HCT116 (cell line): Measurements from ENCODE around the gene OPN4. TPM values are rescaled to one million over a fixed set of nuclear protein-coding genes. Genes with fewer than 3 reads are reported as not detected.

ENCODE experiments used
- ATAC-seq: fragments of 200-7000 bp; cut with Tn5 transposase; 2 replicates; pipeline ENCODE4 v1.9.1; 2020; ENCODE audit warnings: mild to moderate bottlenecking, moderate library complexity
- BruUV-seq: library from RNA; stranded (reverse); fragments of 400-500 nt; replicated peaks from 2 replicates; lab custom pipeline; 2021; lab: Mats Ljungman, UMichigan
- CTCF ChIA-PET: fragments of 300-600 bp; sonication (Branson Sonifier 250); formaldehyde crosslinking; loops from one replicate; lab custom pipeline; 2021; ENCODE audit warnings: antibody characterized with exemption; lab: Charles Lee
- POLR2A ChIA-PET: fragments of 300-600, 350-600 bp; sonication (Branson Sonifier 250); formaldehyde crosslinking; loops from one replicate; lab custom pipeline; 2021; ENCODE audit warnings: antibody characterized with exemption; lab: Charles Lee
- RAD21 ChIA-PET, 2 experiments: fragments of 300-600 bp; sonication (Branson Sonifier 250); formaldehyde crosslinking; loops; one replicate each; lab custom pipeline; 2023; ENCODE audit warnings: low total read pairs in 2 of 2; ENCODE audit not compliant: uncharacterized antibody in 2 of 2, unreplicated experiment in 2 of 2, low non-redundant PET in 1 of 2; lab: Charles Lee
- DNase-seq: peaks from one replicate; pipeline ENCODE4 v3.0.0-alpha.2; 2010; ENCODE audit warnings: low read depth, low spot score
- H2AFZ ChIP-seq: fragments of 200-600 bp; shearing (Covaris generic), sonication (generic); 2 replicates; pipeline ENCODE4 v1.6.1; 2017; ENCODE audit warnings: low read depth, mixed run types, mixed read lengths, antibody characterized with exemption, low read length; ENCODE audit not compliant: poor library complexity, severe bottlenecking
- H3K27ac ChIP-seq: 2 replicates; pipeline ENCODE4 v1.5.1; 2012; ENCODE audit warnings: low read depth, low read length
- H3K27me3 ChIP-seq: fragments of 200-600 bp; sonication (generic); 2 replicates; pipeline ENCODE4 v1.6.1; 2016; ENCODE audit warnings: mixed run types, low read length, mixed read lengths; ENCODE audit not compliant: insufficient read depth
- H3K36me3 ChIP-seq, 2 experiments: fragments of 200-500 bp in 1 of 2; fragments of 200-600 bp in 1 of 2; sonication (Bioruptor generic) in 1 of 2; sonication (generic) in 1 of 2; 2 replicates each; pipeline versions ENCODE4 v1.5.1 to v1.6.1; 2014 to 2016; ENCODE audit warnings: low read length in 2 of 2, inconsistent platforms in 1 of 2, mixed read lengths in 1 of 2, mixed run types in 1 of 2; ENCODE audit not compliant: insufficient read depth in 2 of 2, control insufficient read depth in 1 of 2
- H3K4me1 ChIP-seq, 2 experiments: fragments of 200-600 bp in 1 of 2; sonication (generic) in 1 of 2; 2 replicates each; pipeline versions ENCODE4 v1.5.1 to v1.6.1; 2012 to 2017; ENCODE audit warnings: low read length in 2 of 2, inconsistent platforms in 1 of 2, mild to moderate bottlenecking in 1 of 2, mixed read lengths in 1 of 2, mixed run types in 1 of 2, moderate library complexity in 1 of 2; ENCODE audit not compliant: insufficient read depth in 2 of 2, control insufficient read depth in 1 of 2
- H3K4me2 ChIP-seq: fragments of 200-600 bp; sonication (generic); 2 replicates; pipeline ENCODE4 v1.6.1; 2017; ENCODE audit warnings: mixed run types, low read length, mixed read lengths
- H3K4me3 ChIP-seq, 2 experiments: fragments of 200-600 bp in 1 of 2; sonication (generic) in 1 of 2; replicated peaks in 1 of 2; 2 replicates each; pipeline ENCODE4 v1.5.1; 2011 to 2016; ENCODE audit warnings: low read length in 2 of 2, control low read depth in 1 of 2, low read depth in 1 of 2, mild to moderate bottlenecking in 1 of 2, mixed read lengths in 1 of 2, mixed run types in 1 of 2
- H3K79me2 ChIP-seq: fragments of 200-600 bp; sonication (generic); 2 replicates; pipeline ENCODE4 v1.6.1; 2017; ENCODE audit warnings: mild to moderate bottlenecking, mixed run types, low read length, moderate library complexity, mixed read lengths; ENCODE audit not compliant: insufficient read depth
- H3K9ac ChIP-seq: fragments of 200-600 bp; sonication (generic); 2 replicates; pipeline ENCODE4 v1.6.1; 2016; ENCODE audit warnings: low read length, mixed read lengths
- H3K9me2 ChIP-seq: fragments of 200-600 bp; sonication (generic), shearing (Covaris generic); 2 replicates; pipeline ENCODE4 v1.6.1; 2017; ENCODE audit warnings: mixed run types, mild to moderate bottlenecking, moderate library complexity; ENCODE audit not compliant: insufficient read depth
- H3K9me3 ChIP-seq, 2 experiments: fragments of 200-500 bp in 1 of 2; fragments of 200-600 bp in 1 of 2; sonication (Bioruptor generic) in 1 of 2; sonication (generic) in 1 of 2; 2 replicates each; pipeline ENCODE4 v1.6.1; 2014 to 2017; ENCODE audit warnings: low read length in 2 of 2, mixed read lengths in 2 of 2, inconsistent platforms in 1 of 2, low read depth in 1 of 2, mild to moderate bottlenecking in 1 of 2, mixed run types in 1 of 2, moderate library complexity in 1 of 2; ENCODE audit not compliant: control insufficient read depth in 1 of 2, insufficient read depth in 1 of 2
- H4K20me1 ChIP-seq: fragments of 200-600 bp; sonication (generic), shearing (Covaris generic); 2 replicates; pipeline ENCODE4 v1.6.1; 2017; ENCODE audit warnings: mixed run types, mild to moderate bottlenecking, moderate library complexity; ENCODE audit not compliant: insufficient read depth
- CBX3 ChIP-seq: IDR thresholded peaks from 2 replicates; pipeline ENCODE4 v1.6.1; 2012; ENCODE audit warnings: low read depth
- CEBPB ChIP-seq: IDR thresholded peaks from 2 replicates; pipeline ENCODE4 v1.6.1; 2012; ENCODE audit warnings: low read depth
- CTCF ChIP-seq, 3 experiments: fragments of 200-600 bp in 1 of 3; sonication (generic) in 1 of 3; IDR thresholded peaks in 2 of 3; conservative IDR thresholded peaks in 1 of 3; 2 replicates each; pipeline ENCODE4 v1.5.1; 2012 to 2017; ENCODE audit warnings: low read depth in 2 of 3, low read length in 2 of 3, antibody characterized with exemption in 1 of 3, borderline replicate concordance in 1 of 3, control low read depth in 1 of 3, mild to moderate bottlenecking in 1 of 3, mixed read lengths in 1 of 3, mixed run types in 1 of 3, moderate library complexity in 1 of 3; ENCODE audit not compliant: insufficient read depth in 1 of 3
- ELF1 ChIP-seq: IDR thresholded peaks from 2 replicates; pipeline ENCODE4 v1.6.1; 2012; ENCODE audit warnings: low read depth, borderline replicate concordance
- EZH2 ChIP-seq: fragments of 200-600 bp; sonication (generic); IDR thresholded peaks from 2 replicates; pipeline ENCODE4 v1.6.1; 2017; ENCODE audit warnings: antibody characterized with exemption, mixed run types
- EZH2phosphoT487 ChIP-seq: fragments of 200-600 bp; IDR thresholded peaks from 2 replicates; pipeline ENCODE4 v1.6.1; 2018; ENCODE audit warnings: antibody characterized with exemption, borderline replicate concordance
- FOSL1 ChIP-seq: IDR thresholded peaks from 2 replicates; pipeline ENCODE4 v1.6.1; 2012; ENCODE audit warnings: low read depth
- MAX ChIP-seq: IDR thresholded peaks from 2 replicates; pipeline ENCODE4 v1.6.1; 2012
- RAD21 ChIP-seq: IDR thresholded peaks from 2 replicates; pipeline ENCODE4 v1.6.1; 2012; ENCODE audit warnings: low read depth, mild to moderate bottlenecking
- SIN3A ChIP-seq: IDR thresholded peaks from 2 replicates; pipeline ENCODE4 v1.6.1; 2012; ENCODE audit warnings: low read depth
- SP1 ChIP-seq: IDR thresholded peaks from 2 replicates; pipeline ENCODE4 v1.6.1; 2012; ENCODE audit warnings: low read depth
- SRF ChIP-seq: IDR thresholded peaks from 2 replicates; pipeline ENCODE4 v1.6.1; 2012; ENCODE audit warnings: low read depth
- TCF7L2 ChIP-seq: IDR thresholded peaks from 2 replicates; pipeline ENCODE4 v1.7.0; 2011; ENCODE audit warnings: borderline replicate concordance, inconsistent platforms; ENCODE audit not compliant: insufficient read depth, insufficient read length; ENCODE audit errors: extremely low read depth
- ZFX ChIP-seq: fragments of 450-650 bp; IDR thresholded peaks from 2 replicates; pipeline ENCODE4 v1.6.1; 2017
- ZNF274 ChIP-seq: fragments of 200-500 bp; sonication (Bioruptor generic); IDR thresholded peaks from 2 replicates; pipeline ENCODE4 v1.6.1; 2014; ENCODE audit warnings: mild to moderate bottlenecking, low read depth, low read length, inconsistent platforms
- intact Hi-C: fragments of 100-400 bp; cut with micrococcal nuclease; formaldehyde crosslinking; loops from 2 replicates; pipeline ENCODE4 v1.10.0; 2022
- total RNA-seq: library from RNA; stranded (reverse); gene quantifications from one replicate; pipeline ENCODE4 v1.2.1, GENCODE V29; 2021; ENCODE audit not compliant: unreplicated experiment

OPN4 gene
- total RNA-seq, 1 experiment from 2014 or later: not detected

- no peak for TF ChIP-seq EZH2phosphoT487
- TF ChIP-seq CBX3: no peak
- no peak for TF ChIP-seq ZNF274
- no peak for TF ChIP-seq SP1
- no peak for TF ChIP-seq CEBPB
- no peak for TF ChIP-seq CTCF (IDR thresholded peaks at IDR 0.05 in 2 of 3, conservative IDR thresholded peaks at IDR 0.05 in 1 of 3; ENCODE audit: borderline replicate concordance in 1 of 3, insufficient read depth in 1 of 3, low read depth in 2 of 3, low read length in 2 of 3)
- no peak for TF ChIP-seq RAD21
These were observed 38.9 kb downstream of the OPN4 start (continued) for GRCh38 chr10:86693275-86693674.

GRCh38 chr10:86693721-86694369, 39.5 kb downstream of the OPN4 start:
- ATAC-seq: peak; percentile 86
- POLR2A ChIA-PET: interaction anchor here (0.8 kb wide), 1 partner anchor 267 kb away, joined by 4 read pairs; no protein-coding TSS in a partner anchor
- TF ChIP-seq EZH2 (no peak), CBX3 (no peak), CTCF (IDR thresholded peaks at IDR 0.05 in 2 of 3, conservative IDR thresholded peaks at IDR 0.05 in 1 of 3; ENCODE audit: borderline replicate concordance in 1 of 3, insufficient read depth in 1 of 3, low read depth in 2 of 3, low read length in 2 of 3) (peak; percentile 73 to 77 (median 76)), EZH2phosphoT487 (no peak), MAX (no peak), TCF7L2 (no peak), ELF1 (no peak), CEBPB (no peak), RAD21 (peak; percentile 68), SIN3A (no peak), FOSL1 (no peak), ZFX (no peak), SRF (no peak)
- intact Hi-C loops: no loop called here
- no peak overlapping the region for H2AFZ ChIP-seq
- no peak overlapping the region for H3K4me3 ChIP-seq
- CTCF ChIA-PET: interaction anchor here (0.9 to 1.5 kb wide), 4 partner anchors 9 to 206 kb away, joined by 3 to 9 read pairs (median 4); no protein-coding TSS in a partner anchor
- no peak overlapping the region for H3K9ac ChIP-seq
- no TSS peak for BruUV-seq
- no peak for DNase-seq
- no peaks in the 10 kb centered on the region for H3K79me2 ChIP-seq
- H3K27ac ChIP-seq: no peak overlapping the region
- H3K9me2 ChIP-seq: no peaks in the 10 kb centered on the region
- H3K4me2 ChIP-seq: no peak overlapping the region
- no peaks in the 10 kb centered on the region for H3K27me3 ChIP-seq
- no peaks in the 10 kb centered on the region for H3K4me1 ChIP-seq
- RAD21 ChIA-PET: no interaction called here
- H3K36me3 ChIP-seq: no peaks in the 10 kb centered on the region
- no peaks in the 10 kb centered on the region for H4K20me1 ChIP-seq
- no peaks in the 10 kb centered on the region for H3K9me3 ChIP-seq
